PC-3 (cell line): ENCODE measurements around the gene HP1BP3. TPM values are rescaled to one million over a fixed set of nuclear protein-coding genes. Genes with fewer than 3 reads are reported as not detected.

Experiments used
- ATAC-seq: fragments of 200-7000 bp; cut with Tn5 transposase; 2 replicates; pipeline ENCODE4 v1.9.1; 2020; ENCODE audit warnings: mild to moderate bottlenecking, moderate library complexity
- BruUV-seq: library from RNA; stranded (reverse); fragments of 400-500 nt; replicated peaks from 2 replicates; lab custom pipeline; 2021; lab: Mats Ljungman, UMichigan
- CTCF ChIA-PET: fragments of 300-600 bp; sonication (Branson Sonifier 250); formaldehyde crosslinking; loops from one replicate; lab custom pipeline; 2022; ENCODE audit warnings: antibody characterized with exemption; lab: Charles Lee
- POLR2A ChIA-PET: fragments of 300-600 bp; sonication (Branson Sonifier 250); formaldehyde crosslinking; loops from one replicate; lab custom pipeline; 2022; ENCODE audit warnings: antibody characterized with exemption; ENCODE audit not compliant: unreplicated experiment; lab: Charles Lee
- DNase-seq: peaks from one replicate; pipeline ENCODE4 v3.0.0-alpha.2; 2015
- H2AFZ ChIP-seq: fragments of 300-600 bp; sonication (generic); 2 replicates; pipeline ENCODE4 v1.6.0; 2016; ENCODE audit warnings: antibody characterized with exemption, low read length
- H3F3A ChIP-seq: fragments of 300-600 bp; sonication (generic); one replicate; pipeline ENCODE4 v1.6.0; 2017; ENCODE audit warnings: antibody characterized with exemption, low read length, control low read depth, mild to moderate bottlenecking; ENCODE audit not compliant: unreplicated experiment
- H3K27ac ChIP-seq: fragments of 300-600 bp; sonication (generic); 2 replicates; pipeline ENCODE4 v1.5.1; 2016; ENCODE audit warnings: mild to moderate bottlenecking, low read length
- H3K27me3 ChIP-seq: fragments of 300-600 bp; sonication (generic); 2 replicates; pipeline ENCODE4 v1.6.1; 2016; ENCODE audit warnings: low read length, mixed read lengths
- H3K36me3 ChIP-seq: fragments of 300-600 bp; sonication (generic); 2 replicates; pipeline ENCODE4 v1.6.1; 2016; ENCODE audit warnings: low read depth, mixed run types, low read length, mixed read lengths
- H3K4me1 ChIP-seq: fragments of 300-600 bp; sonication (generic); 2 replicates; pipeline ENCODE4 v1.5.1; 2016; ENCODE audit warnings: low read length; ENCODE audit not compliant: insufficient read depth
- H3K4me2 ChIP-seq: fragments of 300-600 bp; sonication (generic); 2 replicates; pipeline ENCODE4 v1.6.0; 2016; ENCODE audit warnings: low read length
- H3K4me3 ChIP-seq: fragments of 300-600 bp; sonication (generic); 2 replicates; pipeline ENCODE4 v1.5.1; 2016; ENCODE audit warnings: mild to moderate bottlenecking, low read length, mixed read lengths
- H3K79me2 ChIP-seq: fragments of 300-600 bp; sonication (generic); 2 replicates; pipeline ENCODE4 v1.6.1; 2017; ENCODE audit warnings: low read length, mixed read lengths
- H3K9ac ChIP-seq: fragments of 300-600 bp; sonication (generic); 2 replicates; pipeline ENCODE4 v1.6.0; 2016; ENCODE audit warnings: mild to moderate bottlenecking, low read length
- H3K9me2 ChIP-seq: fragments of 300-600 bp; sonication (generic); replicated peaks from 2 replicates; pipeline ENCODE4 v1.6.1; 2016; ENCODE audit warnings: mixed run types, low read length, mixed read lengths
- H3K9me3 ChIP-seq: fragments of 300-600 bp; sonication (generic); 2 replicates; pipeline ENCODE4 v1.6.1; 2016; ENCODE audit warnings: low read length, mixed read lengths
- H4K20me1 ChIP-seq: fragments of 300-600 bp; sonication (generic); 2 replicates; pipeline ENCODE4 v1.6.1; 2016; ENCODE audit warnings: low read length, mixed read lengths
- EZH2 ChIP-seq: fragments of 300-600 bp; sonication (generic); IDR thresholded peaks from one replicate; pipeline ENCODE4 v1.6.1; 2017; ENCODE audit warnings: antibody characterized with exemption, mild to moderate bottlenecking, low read length; ENCODE audit not compliant: unreplicated experiment
- EZH2phosphoT487 ChIP-seq: fragments of 300-600 bp; sonication (generic); IDR thresholded peaks from 2 replicates; pipeline ENCODE4 v1.6.1; 2018; ENCODE audit warnings: mild to moderate bottlenecking, antibody characterized with exemption, low read length, borderline replicate concordance
- intact Hi-C: fragments of 100-400 bp; cut with micrococcal nuclease; formaldehyde crosslinking; loops from 2 replicates; pipeline ENCODE4 v1.9.0; 2023
- total RNA-seq: library from RNA; depleted of rRNA; stranded (reverse); fragments of >200 nt; gene quantifications from 2 replicates; pipeline ENCODE4 v1.2.3, GENCODE V29; 2014
- TF ChIP-seq, protein P1 (sequence below): fragments of 300-600 bp; sonication (generic); conservative IDR thresholded peaks from 2 replicates; pipeline ENCODE4 v1.5.1; 2017; ENCODE audit warnings: antibody characterized with exemption, low read depth, mild to moderate bottlenecking, low read length

The HP1BP3 gene
- total RNA-seq, 1 experiment from 2014 or later = 243 TPM

DNA sequence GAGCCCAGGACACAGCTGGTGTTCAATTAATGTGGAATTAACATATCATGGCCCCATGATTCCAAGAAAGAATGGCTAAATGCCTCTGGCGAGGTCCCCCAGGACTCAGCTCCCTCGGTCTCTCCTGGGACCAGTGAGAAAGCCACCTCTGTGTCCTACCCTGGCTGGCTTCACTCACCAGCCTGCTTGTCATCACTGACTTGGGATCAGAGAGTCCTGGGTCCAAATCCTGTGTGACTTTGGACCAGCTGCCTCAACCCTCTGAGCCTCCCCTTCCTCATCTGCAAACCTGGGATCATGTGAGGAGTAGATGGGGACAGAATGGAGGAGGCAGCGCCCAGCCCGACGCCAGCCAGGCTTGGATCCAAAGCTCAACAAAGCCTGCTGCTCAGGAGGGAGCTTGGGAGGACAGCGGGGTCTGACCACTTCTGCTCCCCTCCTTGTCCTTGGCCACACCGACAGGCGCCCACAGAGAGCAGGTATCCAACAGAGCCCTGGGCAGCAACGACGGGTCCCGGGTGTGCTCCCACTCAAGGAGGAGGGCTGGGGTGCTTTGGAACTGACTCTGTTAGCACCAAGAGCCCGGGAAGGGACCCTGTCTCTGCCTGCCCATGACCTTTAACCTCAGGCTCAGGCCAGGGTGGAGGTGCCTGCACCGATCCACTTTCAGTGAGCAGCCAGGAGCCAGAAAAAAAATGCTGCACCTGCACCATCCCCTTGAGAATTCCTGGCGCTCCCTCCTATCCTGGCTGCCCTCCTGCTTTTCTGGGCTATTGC is 57.8 kb downstream of the HP1BP3 start:
- POLR2A ChIA-PET = no interaction called here
- intact Hi-C loops = no loop called here

DNA sequence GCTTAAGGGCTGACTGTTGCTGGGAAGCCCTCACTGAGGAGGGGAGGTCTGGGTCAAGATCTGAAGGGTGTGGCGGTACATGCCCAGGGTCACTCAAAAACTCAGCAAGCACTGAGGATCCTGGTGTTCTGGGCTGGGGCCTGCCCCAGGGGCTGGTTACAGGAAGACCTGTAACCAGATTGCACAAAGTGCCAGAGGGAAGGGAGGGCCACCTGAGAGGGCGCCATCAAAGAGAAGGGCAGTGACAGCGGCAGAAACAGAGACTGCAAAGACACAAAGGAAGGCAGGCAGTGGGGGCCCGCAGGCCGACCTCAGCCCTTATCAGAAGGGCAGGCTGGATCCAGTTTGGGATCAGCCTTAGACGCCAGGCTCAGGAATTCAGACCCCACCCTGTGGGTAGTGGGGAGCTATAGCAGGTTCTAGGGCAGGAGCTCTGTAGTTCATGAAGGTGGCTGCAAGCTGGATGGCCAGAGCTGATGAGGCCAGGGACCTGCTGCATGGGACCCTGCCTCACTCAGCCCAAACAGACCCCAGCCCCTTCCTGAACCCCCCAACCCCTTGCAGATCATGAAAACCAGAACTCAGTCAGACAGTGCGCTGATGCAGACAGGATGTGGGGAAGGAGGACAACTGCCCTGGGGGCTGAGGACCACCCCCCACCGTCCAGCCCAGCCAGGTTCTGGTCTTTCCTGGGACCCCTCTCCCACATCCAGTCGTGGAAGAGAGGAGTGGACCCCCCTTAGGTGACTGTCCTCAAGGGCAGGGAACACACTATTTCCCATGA is 58.5 kb downstream of the HP1BP3 start:
- H3K9me2 ChIP-seq = no peaks in the 10 kb centered on the region
- intact Hi-C loops = no loop called here
- ChIA-PET POLR2A (no interaction called here), CTCF (no interaction called here)
- no peak overlapping the region for H2AFZ ChIP-seq
- DNase-seq = no peak
- no peaks in the 10 kb centered on the region for H3F3A ChIP-seq
- peaks cover 18% of the 10 kb centered on the region for H3K4me1 ChIP-seq
- H3K4me2 ChIP-seq = no peak overlapping the region
- ATAC-seq = no peak
- no peaks in the 10 kb centered on the region for H3K9me3 ChIP-seq
- TF ChIP-seq, protein P1, sequence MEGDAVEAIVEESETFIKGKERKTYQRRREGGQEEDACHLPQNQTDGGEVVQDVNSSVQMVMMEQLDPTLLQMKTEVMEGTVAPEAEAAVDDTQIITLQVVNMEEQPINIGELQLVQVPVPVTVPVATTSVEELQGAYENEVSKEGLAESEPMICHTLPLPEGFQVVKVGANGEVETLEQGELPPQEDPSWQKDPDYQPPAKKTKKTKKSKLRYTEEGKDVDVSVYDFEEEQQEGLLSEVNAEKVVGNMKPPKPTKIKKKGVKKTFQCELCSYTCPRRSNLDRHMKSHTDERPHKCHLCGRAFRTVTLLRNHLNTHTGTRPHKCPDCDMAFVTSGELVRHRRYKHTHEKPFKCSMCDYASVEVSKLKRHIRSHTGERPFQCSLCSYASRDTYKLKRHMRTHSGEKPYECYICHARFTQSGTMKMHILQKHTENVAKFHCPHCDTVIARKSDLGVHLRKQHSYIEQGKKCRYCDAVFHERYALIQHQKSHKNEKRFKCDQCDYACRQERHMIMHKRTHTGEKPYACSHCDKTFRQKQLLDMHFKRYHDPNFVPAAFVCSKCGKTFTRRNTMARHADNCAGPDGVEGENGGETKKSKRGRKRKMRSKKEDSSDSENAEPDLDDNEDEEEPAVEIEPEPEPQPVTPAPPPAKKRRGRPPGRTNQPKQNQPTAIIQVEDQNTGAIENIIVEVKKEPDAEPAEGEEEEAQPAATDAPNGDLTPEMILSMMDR = no peak
- TF ChIP-seq EZH2 = no peak
- TF ChIP-seq EZH2phosphoT487 = no peak
- H3K9ac ChIP-seq = no peak overlapping the region
- H3K4me3 ChIP-seq = no peak overlapping the region
- H4K20me1 ChIP-seq = no peaks in the 10 kb centered on the region
- no peaks in the 10 kb centered on the region for H3K36me3 ChIP-seq
- no TSS peak for BruUV-seq
- H3K79me2 ChIP-seq = no peaks in the 10 kb centered on the region
- no peaks in the 10 kb centered on the region for H3K27me3 ChIP-seq
- H3K27ac ChIP-seq = no peak overlapping the region

More for the DNA sequence above, 57.8 kb downstream of the HP1BP3 start:
- Histone ChIP-seq H4K20me1 (no peaks in the 10 kb centered on the region), H3K4me2 (no peak overlapping the region), H3K9ac (no peak overlapping the region), H3K27ac (no peak overlapping the region), H2AFZ (no peak overlapping the region), H3K27me3 (no peaks in the 10 kb centered on the region), H3K4me3 (no peak overlapping the region), H3K79me2 (no peaks in the 10 kb centered on the region), H3K36me3 (no peaks in the 10 kb centered on the region), H3K9me3 (no peaks in the 10 kb centered on the region), H3F3A (peaks cover 4% of the 10 kb centered on the region), H3K4me1 (peaks cover 24% of the 10 kb centered on the region), H3K9me2 (no peaks in the 10 kb centered on the region)
- CTCF ChIA-PET = no interaction called here
- no TSS peak for BruUV-seq
- ATAC-seq (no peak), DNase-seq (no peak)
- TF ChIP-seq, protein P1 = no peak
- TF ChIP-seq EZH2phosphoT487 (no peak), EZH2 (no peak)
